Left lung (tissue), 10 donors: ENCODE measurements around the gene ENO3. TPM values are rescaled to one million over a fixed set of nuclear protein-coding genes. Genes with fewer than 3 reads are reported as not detected.

Source experiments
- ATAC-seq: fragments of 200-7000 bp; cut with Tn5 transposase; one replicate; pipeline ENCODE4 v1.9.1; 2020; ENCODE audit warnings: moderate library complexity
- DNase-seq, 4 donors: peaks; one replicate each; pipeline ENCODE4 v3.0.0-alpha.2; 2013 to 2020
- H3K27ac ChIP-seq, 2 donors: fragments of 200-600 bp; sonication (generic) in 1 of 2; one replicate each; pipeline versions ENCODE4 v1.5.0 to v1.8.0; 2020 to 2021
- H3K27me3 ChIP-seq, 2 donors: fragments of 200-600 bp; sonication (generic) in 1 of 2; one replicate each; pipeline versions ENCODE4 v1.5.0 to v1.8.0; 2020 to 2021
- H3K36me3 ChIP-seq, 2 donors: fragments of 200-600 bp; sonication (generic) in 1 of 2; one replicate each; pipeline versions ENCODE4 v1.5.0 to v1.8.0; 2020 to 2021
- H3K4me1 ChIP-seq, 2 donors: fragments of 200-600 bp; one replicate each; pipeline ENCODE4 v1.8.0; 2021
- H3K4me3 ChIP-seq, 2 donors: fragments of 200-600 bp; sonication (generic) in 1 of 2; one replicate each; pipeline versions ENCODE4 v1.5.0 to v1.8.0; 2020 to 2021; ENCODE audit warnings: mild to moderate bottlenecking in 1 of 2
- H3K9me3 ChIP-seq, 2 donors: fragments of 200-600 bp; sonication (generic) in 1 of 2; one replicate each; pipeline versions ENCODE4 v1.5.0 to v1.8.0; 2020 to 2021
- intact Hi-C, 2 donors: fragments of 100-400 bp; cut with DNase I; formaldehyde crosslinking; loops; one replicate each; pipeline versions ENCODE4 v1.11.2 to v1.14.2; 2022
- polyA plus RNA-seq, 6 donors: library from polyadenylated mRNA; unstranded; fragments of 120-200 nt; gene quantifications; one replicate each; pipeline ENCODE4 v1.2.1, GENCODE V29; 2013; ENCODE audit not compliant: insufficient read length in 6 of 6
- total RNA-seq, 2 donors: library from RNA; stranded (reverse); fragmentation: NEBNext Ultra II Directional; extraction: Animal tissue kit (Norgen Biotek cat#: 25700); gene quantifications; one replicate each; pipeline ENCODE4 v1.2.1, GENCODE V29; 2021
- TF ChIP-seq, protein P1 (sequence below), 2 donors: fragments of 200-600 bp; sonication (generic) in 1 of 2; IDR thresholded peaks; one replicate each; pipeline versions ENCODE4 v1.5.0 to v1.8.0; 2021; ENCODE audit warnings: antibody characterized with exemption in 2 of 2
- donor health status: DM: no; HTN: yes; CAD: no.
- donor health status: DM: no; HTN: no; CAD: no.

Gene ENO3
- total and polyA plus RNA-seq, 8 donors, result 10.7 to 22.4 (median 15.6) TPM

GRCh38 chr17:4958102-4958501 lies 7.2 kb downstream of the ENO3 start:
- intact Hi-C loops, result no loop called here
- Histone ChIP-seq H3K9me3 (no peaks in the 10 kb centered on the region), H3K27me3 (no peaks in the 10 kb centered on the region), H3K4me3 (no peak overlapping the region), H3K27ac (no peak overlapping the region), H3K36me3 (peaks cover 0 to 32% of the 10 kb centered on the region in 2 donors), H3K4me1 (no peaks in the 10 kb centered on the region)
- DNase-seq, result no peak
- TF ChIP-seq, protein P1, sequence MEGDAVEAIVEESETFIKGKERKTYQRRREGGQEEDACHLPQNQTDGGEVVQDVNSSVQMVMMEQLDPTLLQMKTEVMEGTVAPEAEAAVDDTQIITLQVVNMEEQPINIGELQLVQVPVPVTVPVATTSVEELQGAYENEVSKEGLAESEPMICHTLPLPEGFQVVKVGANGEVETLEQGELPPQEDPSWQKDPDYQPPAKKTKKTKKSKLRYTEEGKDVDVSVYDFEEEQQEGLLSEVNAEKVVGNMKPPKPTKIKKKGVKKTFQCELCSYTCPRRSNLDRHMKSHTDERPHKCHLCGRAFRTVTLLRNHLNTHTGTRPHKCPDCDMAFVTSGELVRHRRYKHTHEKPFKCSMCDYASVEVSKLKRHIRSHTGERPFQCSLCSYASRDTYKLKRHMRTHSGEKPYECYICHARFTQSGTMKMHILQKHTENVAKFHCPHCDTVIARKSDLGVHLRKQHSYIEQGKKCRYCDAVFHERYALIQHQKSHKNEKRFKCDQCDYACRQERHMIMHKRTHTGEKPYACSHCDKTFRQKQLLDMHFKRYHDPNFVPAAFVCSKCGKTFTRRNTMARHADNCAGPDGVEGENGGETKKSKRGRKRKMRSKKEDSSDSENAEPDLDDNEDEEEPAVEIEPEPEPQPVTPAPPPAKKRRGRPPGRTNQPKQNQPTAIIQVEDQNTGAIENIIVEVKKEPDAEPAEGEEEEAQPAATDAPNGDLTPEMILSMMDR (IDR thresholded peaks at IDR 0.05), result no peak
- ATAC-seq, result no peak

DNA sequence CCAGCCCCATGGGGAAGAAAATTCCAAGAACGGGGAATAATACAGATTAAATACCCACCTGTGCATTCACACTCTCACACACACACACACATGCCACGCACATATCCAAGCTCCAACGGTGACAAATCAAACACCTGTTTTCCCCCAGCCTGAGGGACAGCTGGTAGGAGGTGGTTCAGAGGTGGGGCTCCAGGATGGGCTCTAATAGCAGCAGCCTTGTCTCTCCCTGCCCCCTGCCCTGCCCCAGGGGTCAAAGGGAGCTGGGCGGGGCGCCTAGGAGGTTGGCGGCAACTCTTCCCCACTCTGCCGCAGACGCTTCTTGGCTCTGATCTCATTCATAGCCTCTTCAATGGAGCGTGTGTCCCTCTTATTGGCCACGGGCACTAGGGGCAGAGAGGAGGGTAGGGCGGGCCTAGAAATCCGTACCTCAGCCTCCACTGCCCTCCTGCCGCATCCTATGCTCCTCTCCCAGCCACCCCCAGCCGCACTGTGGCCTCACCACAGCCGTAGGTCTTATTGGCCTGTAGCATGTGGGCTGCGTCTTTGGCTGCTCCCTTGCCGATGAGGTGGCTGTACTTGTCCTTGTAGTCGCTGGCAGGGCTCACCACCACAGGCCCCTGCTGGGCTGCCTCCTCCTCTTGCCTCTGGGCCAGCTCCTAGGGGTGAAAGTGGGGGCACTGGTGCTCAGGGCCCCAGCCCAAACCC lies 8.5 kb downstream of the ENO3 start:
- ATAC-seq (no peak), DNase-seq (no peak)
- no peak overlapping the region for H3K4me3 ChIP-seq
- no peaks in the 10 kb centered on the region for H3K27me3 ChIP-seq
- TF ChIP-seq, protein P1 (IDR thresholded peaks at IDR 0.05), result no peak
- intact Hi-C loops, result no loop called here
- no peaks in the 10 kb centered on the region for H3K9me3 ChIP-seq
- H3K27ac ChIP-seq, result no peak overlapping the region
- peaks cover 0 to 32% of the 10 kb centered on the region in 2 donors for H3K36me3 ChIP-seq
- H3K4me1 ChIP-seq, result peaks cover 0 to 8% of the 10 kb centered on the region in 2 donors

- DNase-seq (no peak), ATAC-seq (no peak)
- Histone ChIP-seq H3K36me3 (peaks cover 0 to 32% of the 10 kb centered on the region in 2 donors), H3K4me1 (peaks cover 0 to 12% of the 10 kb centered on the region in 2 donors), H3K27ac (no peak overlapping the region), H3K9me3 (no peaks in the 10 kb centered on the region), H3K27me3 (no peaks in the 10 kb centered on the region), H3K4me3 (no peak overlapping the region)
- TF ChIP-seq, protein P1 (IDR thresholded peaks at IDR 0.05), result no peak
- intact Hi-C loops, result no loop called here
Measured at GRCh38 chr17:4960279-4960922, 9.5 kb downstream of the ENO3 start.

- Histone ChIP-seq H3K27me3 (no peaks in the 10 kb centered on the region), H3K27ac (peak overlapping the region; percentile 94 to 97), H3K4me1 (peaks cover 17 to 46% of the 10 kb centered on the region in 2 donors), H3K36me3 (peaks cover 0 to 32% of the 10 kb centered on the region in 2 donors), H3K9me3 (no peaks in the 10 kb centered on the region), H3K4me3 (peak overlapping the region in 1 of 2 donors; percentile 67)
- ATAC-seq (no peak), DNase-seq (no peak)
- intact Hi-C loops, result no loop called here
- TF ChIP-seq, protein P1 (IDR thresholded peaks at IDR 0.05), result no peak
Measured at GRCh38 chr17:4965311-4965986, 14.5 kb downstream of the ENO3 start.
